ENCODE results near the gene RNF220. TPM values are rescaled to one million over a fixed set of nuclear protein-coding genes. Genes with fewer than 3 reads are reported as not detected.

Gene RNF220
- total RNA-seq, 1 donor, result 53.2 TPM

DNA sequence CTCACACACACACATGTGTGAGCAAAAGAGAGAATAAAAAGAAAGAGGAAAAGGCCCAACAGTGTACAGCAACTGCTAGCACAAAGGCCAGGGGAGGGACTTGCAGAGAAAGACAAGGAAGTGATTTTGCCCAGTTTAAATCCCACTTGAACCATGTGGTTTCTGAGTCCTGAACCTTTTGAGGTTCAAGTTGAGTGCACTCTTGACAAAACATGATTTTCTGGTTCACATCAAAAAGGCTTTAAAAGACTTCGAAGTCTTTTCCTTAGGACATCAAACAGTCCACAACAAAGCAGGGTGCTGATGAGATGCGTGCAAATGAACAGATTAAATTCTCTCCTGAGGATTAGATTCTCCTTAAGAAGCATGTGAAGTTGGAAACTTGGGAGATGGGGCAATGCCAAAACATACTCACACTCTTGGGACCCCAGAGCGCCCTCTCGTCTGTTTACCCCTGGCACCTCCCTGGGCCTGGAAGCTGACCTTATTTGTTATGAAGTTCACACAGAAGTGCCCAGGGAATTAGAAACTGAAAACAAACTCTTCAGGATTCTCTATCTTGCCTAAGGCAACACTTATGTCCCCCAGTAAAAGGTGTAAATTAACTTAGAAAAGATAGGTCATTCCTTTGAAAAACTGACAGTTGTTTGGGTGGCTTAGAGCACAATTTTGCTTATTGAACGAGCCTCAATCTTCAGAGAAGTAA is 31.5 kb downstream of the RNF220 start:
- Histone ChIP-seq H3K4me2 (ENCODE audit: insufficient read depth, low read length) (no peak overlapping the region), H4K20me1 (ENCODE audit: insufficient read depth, low read length) (no peaks in the 10 kb centered on the region), H3K79me2 (ENCODE audit: insufficient read depth, low read length) (no peaks in the 10 kb centered on the region), H3K9me3 (ENCODE audit: low read depth, low read length) (no peaks in the 10 kb centered on the region), H3K4me3 (ENCODE audit: insufficient read depth, low read length) (no peak overlapping the region), H3K36me3 (ENCODE audit: insufficient read depth, low read length) (no peaks in the 10 kb centered on the region), H2AFZ (ENCODE audit: low read length) (no peak overlapping the region), H3K27me3 (ENCODE audit: insufficient read depth, low read length) (peaks cover 26% of the 10 kb centered on the region), H3K4me1 (ENCODE audit: insufficient read depth, low read length) (no peaks in the 10 kb centered on the region), H3K27ac (ENCODE audit: low read depth, low read length) (no peak overlapping the region)
- TF ChIP-seq, protein P1, sequence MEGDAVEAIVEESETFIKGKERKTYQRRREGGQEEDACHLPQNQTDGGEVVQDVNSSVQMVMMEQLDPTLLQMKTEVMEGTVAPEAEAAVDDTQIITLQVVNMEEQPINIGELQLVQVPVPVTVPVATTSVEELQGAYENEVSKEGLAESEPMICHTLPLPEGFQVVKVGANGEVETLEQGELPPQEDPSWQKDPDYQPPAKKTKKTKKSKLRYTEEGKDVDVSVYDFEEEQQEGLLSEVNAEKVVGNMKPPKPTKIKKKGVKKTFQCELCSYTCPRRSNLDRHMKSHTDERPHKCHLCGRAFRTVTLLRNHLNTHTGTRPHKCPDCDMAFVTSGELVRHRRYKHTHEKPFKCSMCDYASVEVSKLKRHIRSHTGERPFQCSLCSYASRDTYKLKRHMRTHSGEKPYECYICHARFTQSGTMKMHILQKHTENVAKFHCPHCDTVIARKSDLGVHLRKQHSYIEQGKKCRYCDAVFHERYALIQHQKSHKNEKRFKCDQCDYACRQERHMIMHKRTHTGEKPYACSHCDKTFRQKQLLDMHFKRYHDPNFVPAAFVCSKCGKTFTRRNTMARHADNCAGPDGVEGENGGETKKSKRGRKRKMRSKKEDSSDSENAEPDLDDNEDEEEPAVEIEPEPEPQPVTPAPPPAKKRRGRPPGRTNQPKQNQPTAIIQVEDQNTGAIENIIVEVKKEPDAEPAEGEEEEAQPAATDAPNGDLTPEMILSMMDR (IDR thresholded peaks at IDR 0.05; ENCODE audit: extremely low read depth, low read depth, low read length), result no peak
- no peak for DNase-seq (ENCODE audit: insufficient read length, low spot score, missing footprints)

DNA sequence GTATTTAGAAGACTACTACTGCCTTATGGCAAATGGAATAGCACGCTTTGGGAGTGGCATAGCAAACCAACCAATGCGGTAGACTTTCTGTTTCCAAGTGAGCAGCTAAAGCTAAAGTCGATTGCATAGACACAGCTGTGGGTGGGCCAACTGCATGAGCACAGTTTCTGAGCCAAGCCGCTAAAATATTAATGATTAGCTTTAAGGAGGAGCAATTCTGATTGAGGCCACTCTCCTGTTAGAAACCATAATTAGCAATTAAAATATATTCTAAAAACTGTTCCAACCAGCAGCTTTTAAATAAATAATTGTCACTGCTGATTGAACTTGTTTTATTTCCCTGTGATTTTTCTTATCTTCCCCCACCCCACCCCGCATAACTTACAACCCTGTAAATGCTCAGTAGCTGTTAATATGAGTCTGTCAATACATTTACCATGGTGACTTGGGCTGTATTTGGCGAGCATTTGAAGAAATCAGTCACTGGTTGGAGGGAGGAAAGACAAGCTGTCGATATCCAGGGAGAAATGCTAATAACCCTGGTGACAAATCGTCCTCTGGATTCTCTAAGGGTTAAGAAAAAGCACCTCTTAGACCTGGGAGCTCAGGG is 32.2 kb downstream of the RNF220 start:
- Histone ChIP-seq H3K79me2 (ENCODE audit: insufficient read depth, low read length) (no peaks in the 10 kb centered on the region), H3K4me3 (ENCODE audit: insufficient read depth, low read length) (no peak overlapping the region), H3K36me3 (ENCODE audit: insufficient read depth, low read length) (no peaks in the 10 kb centered on the region), H3K9me3 (ENCODE audit: low read depth, low read length) (no peaks in the 10 kb centered on the region), H3K4me2 (ENCODE audit: insufficient read depth, low read length) (no peak overlapping the region), H3K27me3 (ENCODE audit: insufficient read depth, low read length) (peaks cover 31% of the 10 kb centered on the region), H2AFZ (ENCODE audit: low read length) (no peak overlapping the region), H4K20me1 (ENCODE audit: insufficient read depth, low read length) (no peaks in the 10 kb centered on the region), H3K4me1 (ENCODE audit: insufficient read depth, low read length) (no peaks in the 10 kb centered on the region), H3K27ac (ENCODE audit: low read depth, low read length) (no peak overlapping the region)
- TF ChIP-seq, protein P1 (IDR thresholded peaks at IDR 0.05; ENCODE audit: extremely low read depth, low read depth, low read length), result no peak
- no peak for DNase-seq (ENCODE audit: insufficient read length, low spot score, missing footprints)

DNA sequence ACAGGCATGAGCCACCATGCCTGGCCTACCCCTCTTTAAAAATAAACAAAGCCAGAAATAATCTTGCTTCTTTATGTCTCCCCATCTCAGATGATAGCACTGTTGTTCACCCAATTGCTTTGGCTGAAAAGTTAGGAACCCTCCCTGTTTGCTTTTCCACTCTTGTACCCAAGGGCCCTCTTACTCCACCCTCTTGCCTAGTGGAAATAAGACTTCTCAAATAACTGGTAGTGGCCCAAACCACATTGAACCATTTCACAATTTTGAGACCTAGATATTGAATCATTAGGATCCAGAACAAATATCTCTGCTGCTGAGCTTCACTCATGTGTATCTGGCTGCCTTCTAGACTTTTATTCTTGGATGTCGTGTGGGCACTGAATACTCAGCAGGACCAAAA is 37.7 kb downstream of the RNF220 start:
- no peak overlapping the region for H3K27ac ChIP-seq (ENCODE audit: low read depth, low read length)
- no peak overlapping the region for H3K4me2 ChIP-seq (ENCODE audit: insufficient read depth, low read length)
- no peaks in the 10 kb centered on the region for H3K4me1 ChIP-seq (ENCODE audit: insufficient read depth, low read length)
- no peaks in the 10 kb centered on the region for H3K79me2 ChIP-seq (ENCODE audit: insufficient read depth, low read length)
- peaks cover 57% of the 10 kb centered on the region for H3K27me3 ChIP-seq (ENCODE audit: insufficient read depth, low read length)
- no peaks in the 10 kb centered on the region for H4K20me1 ChIP-seq (ENCODE audit: insufficient read depth, low read length)
- H3K36me3 ChIP-seq (ENCODE audit: insufficient read depth, low read length), result no peaks in the 10 kb centered on the region
- DNase-seq (ENCODE audit: insufficient read length, low spot score, missing footprints), result no peak
- H2AFZ ChIP-seq (ENCODE audit: low read length), result no peak overlapping the region
- H3K9me3 ChIP-seq (ENCODE audit: low read depth, low read length), result no peaks in the 10 kb centered on the region
- TF ChIP-seq, protein P1 (IDR thresholded peaks at IDR 0.05; ENCODE audit: extremely low read depth, low read depth, low read length), result no peak
- no peak overlapping the region for H3K4me3 ChIP-seq (ENCODE audit: insufficient read depth, low read length)

DNA sequence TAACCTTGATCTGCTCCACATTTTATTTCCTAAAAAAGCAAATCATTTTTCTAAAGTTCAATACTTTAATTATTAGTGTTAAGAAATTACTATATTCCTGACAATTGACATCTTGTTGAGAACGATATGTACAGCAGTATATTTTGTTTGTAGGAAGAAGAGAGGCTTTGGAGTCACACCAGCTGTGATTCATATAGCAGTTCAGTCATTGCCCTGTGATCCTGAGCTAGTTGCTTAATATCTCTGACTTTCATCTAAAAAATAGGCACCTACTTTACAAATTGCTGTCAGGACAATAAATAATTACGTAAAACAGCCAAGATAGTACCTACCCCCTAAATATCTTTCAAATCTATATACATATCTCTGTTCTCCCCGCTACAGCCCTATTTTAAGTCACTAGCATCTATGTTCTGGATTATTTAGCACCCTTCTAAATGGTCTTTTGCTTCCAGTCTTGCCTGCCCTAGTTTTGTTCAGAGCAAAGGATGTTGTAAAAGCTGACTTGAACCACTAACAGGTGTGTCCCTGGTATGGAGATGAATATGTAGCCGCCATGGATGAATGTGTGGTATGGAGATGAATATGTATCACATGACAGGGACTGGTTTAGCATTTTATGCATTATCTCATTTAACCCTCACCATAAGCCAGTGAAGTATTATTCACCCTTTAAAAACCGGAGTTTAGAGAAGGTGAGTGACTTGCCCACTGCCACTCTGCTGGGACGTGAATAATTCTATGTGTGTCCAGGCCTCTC is 42.2 kb downstream of the RNF220 start:
- Histone ChIP-seq H3K4me3 (ENCODE audit: insufficient read depth, low read length) (no peak overlapping the region), H4K20me1 (ENCODE audit: insufficient read depth, low read length) (no peaks in the 10 kb centered on the region), H3K36me3 (ENCODE audit: insufficient read depth, low read length) (no peaks in the 10 kb centered on the region), H3K4me2 (ENCODE audit: insufficient read depth, low read length) (no peak overlapping the region), H2AFZ (ENCODE audit: low read length) (no peak overlapping the region), H3K4me1 (ENCODE audit: insufficient read depth, low read length) (no peaks in the 10 kb centered on the region), H3K79me2 (ENCODE audit: insufficient read depth, low read length) (no peaks in the 10 kb centered on the region), H3K9me3 (ENCODE audit: low read depth, low read length) (no peaks in the 10 kb centered on the region), H3K27me3 (ENCODE audit: insufficient read depth, low read length) (peaks cover 41% of the 10 kb centered on the region), H3K27ac (ENCODE audit: low read depth, low read length) (no peak overlapping the region)
- no peak for DNase-seq (ENCODE audit: insufficient read length, low spot score, missing footprints)
- TF ChIP-seq, protein P1 (IDR thresholded peaks at IDR 0.05; ENCODE audit: extremely low read depth, low read depth, low read length), result no peak

Data from osteoblast (primary cell).